B cell (primary cell): ENCODE data around the gene WDR83. TPM values are rescaled to one million over a fixed set of nuclear protein-coding genes. Genes with fewer than 3 reads are reported as not detected.
A peak's percentile ranks its signal among the peaks of the same experiment; 100 is the strongest.

ENCODE experiments used
- ATAC-seq: fragments of 200-7000 bp; cut with Tn5 transposase; one replicate; pipeline ENCODE4 v1.10.0; 2021; ENCODE audit warnings: low read depth, mild to moderate bottlenecking, moderate number of reproducible peaks, moderate library complexity
- CTCF ChIA-PET: fragments of 350-600 bp; sonication (Branson Sonifier 250); formaldehyde crosslinking; loops from one replicate; lab custom pipeline; 2021; ENCODE audit warnings: antibody characterized with exemption, inconsistent platforms; lab: Charles Lee
- POLR2A ChIA-PET: fragments of 350-600 bp; sonication (Branson Sonifier 250); formaldehyde crosslinking; loops from one replicate; lab custom pipeline; 2021; ENCODE audit warnings: antibody characterized with exemption; lab: Charles Lee
- DNase-seq: peaks from one replicate; pipeline ENCODE4 v3.0.0; 2013
- H2AFZ ChIP-seq: 2 replicates; pipeline ENCODE4 v1.6.1; 2012; ENCODE audit warnings: mild to moderate bottlenecking, low read depth, low read length; ENCODE audit not compliant: insufficient read depth, poor library complexity, severe bottlenecking
- H3K27ac ChIP-seq, 2 donors: 1 replicate in 1 of 2; 2 replicates in 1 of 2; pipeline ENCODE4 v1.5.1; 2012 to 2013; ENCODE audit warnings: low read length in 2 of 2, mild to moderate bottlenecking in 2 of 2, moderate library complexity in 1 of 2
- H3K27me3 ChIP-seq, 4 experiments: fragments of 200-600 bp in 1 of 4; sonication (generic) in 1 of 4; replicated peaks in 1 of 4; 1 replicate in 2 of 4; 2 replicates in 2 of 4; pipeline versions ENCODE4 v1.6.1 to v1.7.0; 2013 to 2016; ENCODE audit warnings: low read length in 3 of 4, mild to moderate bottlenecking in 2 of 4, mixed read lengths in 1 of 4, moderate library complexity in 1 of 4; ENCODE audit not compliant: insufficient read depth in 4 of 4, control insufficient read depth in 3 of 4; ENCODE audit errors: control extremely low read depth in 1 of 4
- H3K36me3 ChIP-seq, 2 experiments: replicated peaks in 1 of 2; 1 replicate in 1 of 2; 2 replicates in 1 of 2; pipeline versions ENCODE4 v1.6.1 to v1.7.1; 2013; ENCODE audit warnings: low read length in 1 of 2; ENCODE audit not compliant: insufficient read depth in 2 of 2, control insufficient read depth in 1 of 2; ENCODE audit errors: control extremely low read depth in 1 of 2, extremely low read depth in 1 of 2
- H3K4me1 ChIP-seq, 2 donors: fragments of 200-600 bp in 1 of 2; sonication (generic) in 1 of 2; 1 replicate in 1 of 2; 2 replicates in 1 of 2; pipeline versions ENCODE4 v1.5.1 to v1.6.1; 2013 to 2017; ENCODE audit warnings: low read length in 2 of 2; ENCODE audit not compliant: control insufficient read depth in 2 of 2, insufficient read depth in 2 of 2
- H3K4me2 ChIP-seq: replicated peaks from 2 replicates; pipeline ENCODE3; 2012; ENCODE audit warnings: mild to moderate bottlenecking, low read depth, low read length; ENCODE audit not compliant: poor library complexity, severe bottlenecking
- H3K4me3 ChIP-seq, 5 experiments: fragments of 200-600 bp in 1 of 5; sonication (generic) in 1 of 5; 1 replicate in 3 of 5; 2 replicates in 2 of 5; pipeline versions ENCODE4 v1.5.1 to v1.7.0; 2011 to 2016; ENCODE audit warnings: low read length in 4 of 5, mild to moderate bottlenecking in 4 of 5, low read depth in 2 of 5, control low read depth in 1 of 5, moderate library complexity in 1 of 5; ENCODE audit not compliant: insufficient read depth in 1 of 5; ENCODE audit errors: control extremely low read depth in 1 of 5, extremely low read depth in 1 of 5
- H3K79me2 ChIP-seq: fragments of 200-600 bp; sonication (generic); one replicate; pipeline ENCODE4 v1.6.0; 2016; ENCODE audit warnings: low read length; ENCODE audit not compliant: control insufficient read depth, insufficient read depth
- H3K9ac ChIP-seq: fragments of 200-600 bp; sonication (generic); 2 replicates; pipeline ENCODE4 v1.6.1; 2017; ENCODE audit warnings: mild to moderate bottlenecking, low read length, moderate library complexity
- H3K9me3 ChIP-seq, 3 donors: one replicate each; pipeline versions ENCODE4 v1.6.1 to v1.7.1; 2013; ENCODE audit warnings: low read length in 2 of 3; ENCODE audit not compliant: control insufficient read depth in 2 of 3, insufficient read depth in 1 of 3; ENCODE audit errors: control extremely low read depth in 1 of 3
- H4K20me1 ChIP-seq: 2 replicates; pipeline ENCODE4 v1.6.0; 2012; ENCODE audit warnings: mild to moderate bottlenecking, low read length; ENCODE audit not compliant: insufficient read depth, control insufficient read depth, poor library complexity, severe bottlenecking
- H3K27ac Mint-ChIP-seq: one replicate; pipeline ENCODE4 v1.8.0; 2021; ENCODE audit warnings: mixed read lengths
- H3K27me3 Mint-ChIP-seq: one replicate; pipeline ENCODE4 v1.8.0; 2021; ENCODE audit warnings: mixed read lengths
- H3K4me1 Mint-ChIP-seq: one replicate; pipeline ENCODE4 v1.8.0; 2021; ENCODE audit warnings: mixed read lengths
- H3K4me3 Mint-ChIP-seq: one replicate; pipeline ENCODE4 v1.8.0; 2021; ENCODE audit warnings: mixed read lengths
- H3K9me3 Mint-ChIP-seq: one replicate; pipeline ENCODE4 v1.8.0; 2022; ENCODE audit warnings: mixed read lengths; ENCODE audit not compliant: insufficient read depth
- CTCF ChIP-seq: fragments of 200-600 bp; IDR thresholded peaks from one replicate; pipeline ENCODE4 v1.8.0; 2022; ENCODE audit warnings: antibody characterized with exemption, mild to moderate bottlenecking
- EZH2 ChIP-seq: IDR thresholded peaks from 2 replicates; pipeline ENCODE4 v1.6.1; 2012; ENCODE audit warnings: borderline replicate concordance, low read depth, mild to moderate bottlenecking, moderate library complexity, low read length; ENCODE audit not compliant: insufficient read depth, poor library complexity, severe bottlenecking
- WGBS: methylation state at CpG from one replicate; pipeline ENCODE4 v1.1.5; 2013; ENCODE audit warnings: missing lambda C conversion rate; ENCODE audit not compliant: insufficient coverage; 5-methylcytosine and 5-hydroxymethylcytosine counted together
- intact Hi-C: fragments of 100-400 bp; cut with micrococcal nuclease; formaldehyde crosslinking; loops from one replicate; pipeline ENCODE4 v1.10.0; 2022
- polyA plus RNA-seq: library from polyadenylated mRNA; depleted of rRNA; stranded (reverse); fragments of >200 nt; gene quantifications from 2 replicates; pipeline ENCODE4 v1.2.3, GENCODE V29; 2012
- total RNA-seq, 2 donors: library from RNA; stranded (reverse); fragments of 120-200 nt in 1 of 2; gene quantifications; 1 replicate in 1 of 2; 2 replicates in 1 of 2; pipeline versions ENCODE4 v1.2.3 to v1.2.4, GENCODE V29; 2013 to 2022

WDR83 gene
- total and polyA plus RNA-seq, 2 donors (not counting 1 experiment from before 2014, with no cell fraction given) = 16.3 to 24.6 TPM

- Histone ChIP-seq H3K27me3 (no peaks in the 10 kb centered on the region), H3K9me3 (no peaks in the 10 kb centered on the region), H3K27ac (peak overlapping the region; percentile 17 to 69), H3K36me3 (peaks cover 0 to 7% of the 10 kb centered on the region in 2 experiments), H2AFZ (peak overlapping the region; percentile 83), H3K4me1 (peaks cover 29 to 37% of the 10 kb centered on the region in 2 donors), H3K4me2 (peak overlapping the region; percentile 95), H3K4me3 (peak overlapping the region; percentile 60 to 83 (median 77)), H3K9ac (peak overlapping the region; percentile 85), H4K20me1 (peaks cover 11% of the 10 kb centered on the region), H3K79me2 (peaks cover 74% of the 10 kb centered on the region)
- ChIA-PET POLR2A (interaction anchor here (0.7 to 3.6 kb wide), 10 partner anchors 8 to 109 kb away, joined by 3 to 30 read pairs (median 8); partner anchors contain the start of genes DHPS, FBXW9, JUNB and TRIR), CTCF (interaction anchor here (0.7 to 3.5 kb wide), 8 partner anchors 12 to 74 kb away, joined by 3 to 26 read pairs (median 5); partner anchors contain the start of genes JUNB and TRIR)
- Mint-ChIP-seq H3K27me3 (no peaks in the 10 kb centered on the region), H3K9me3 (no peaks in the 10 kb centered on the region), H3K27ac (peak overlapping the region; percentile 84), H3K4me1 (peaks cover 38% of the 10 kb centered on the region), H3K4me3 (peak overlapping the region; percentile 95)
- no peak for TF ChIP-seq EZH2
- DNase-seq (peak; percentile 76), ATAC-seq (peak; percentile 42)
- under 1% methylated on average over 48 of the region's 65 CpGs for WGBS
- intact Hi-C loops = loop anchor here (1.0 to 5.0 kb wide), 4 partner anchors 41 to 85 kb away; partner anchors contain the start of genes DHPS, HOOK2, MAN2B1 and RNASEH2A
These were observed 55.3 kb downstream of the WDR83 start for GRCh38 chr19:12721656-12722565.

- H2AFZ ChIP-seq = peak overlapping the region; percentile 83
These were observed 56.2 kb downstream of the WDR83 start for GRCh38 chr19:12722566-12723380.

More at GRCh38 chr19:12722566-12723380, 56.2 kb downstream of the WDR83 start:
- POLR2A ChIA-PET = interaction anchor here (0.5 to 3.6 kb wide), 12 partner anchors 8 to 110 kb away, joined by 3 to 30 read pairs (median 8); partner anchors contain the start of genes DHPS, FBXW9, GET3 and JUNB
- Mint-ChIP-seq H3K27me3 (no peaks in the 10 kb centered on the region), H3K4me3 (peak overlapping the region; percentile 95), H3K27ac (peak overlapping the region; percentile 97), H3K4me1 (peaks cover 39% of the 10 kb centered on the region), H3K9me3 (no peaks in the 10 kb centered on the region)
- Histone ChIP-seq H3K4me3 (peak overlapping the region; percentile 60 to 83 (median 77)), H3K36me3 (peaks cover 0 to 8% of the 10 kb centered on the region in 2 experiments), H4K20me1 (peaks cover 11% of the 10 kb centered on the region), H3K4me2 (peak overlapping the region; percentile 95), H3K27ac (peak overlapping the region; percentile 17 to 69), H3K9ac (peak overlapping the region; percentile 85), H3K27me3 (no peaks in the 10 kb centered on the region), H3K79me2 (peaks cover 81% of the 10 kb centered on the region), H3K9me3 (no peaks in the 10 kb centered on the region), H3K4me1 (peaks cover 29 to 39% of the 10 kb centered on the region in 2 donors)
- intact Hi-C loops = loop anchor here (1.0 to 5.0 kb wide), 6 partner anchors 12 to 85 kb away; partner anchors contain the start of genes DHPS, FBXW9, HOOK2 and MAN2B1
- WGBS = 0% methylated on average over 22 of the region's 32 CpGs
- peak; percentile 97 for DNase-seq
- ATAC-seq = peak; percentile 87
- TF ChIP-seq CTCF (no peak), EZH2 (no peak)
- CTCF ChIA-PET = interaction anchor here (1.4 to 3.5 kb wide), 10 partner anchors 11 to 168 kb away, joined by 3 to 26 read pairs (median 6); partner anchors contain the start of genes DHPS, GCDH, GET3 and JUNB
